ENCODE measurements around the gene TGFBRAP1. TPM values are rescaled to one million over a fixed set of nuclear protein-coding genes. Genes with fewer than 3 reads are reported as not detected.

TGFBRAP1 gene
- total RNA-seq, 4 donors from 2014 or later: 21.0 to 38.7 (median 24.2) TPM

- Histone ChIP-seq H3K27ac (no peak overlapping the region), H3K27me3 (no peaks in the 10 kb centered on the region), H3K9me3 (no peaks in the 10 kb centered on the region), H3K36me3 (no peaks in the 10 kb centered on the region), H3K4me3 (no peak overlapping the region), H3K4me1 (peaks cover 0 to 3% of the 10 kb centered on the region in 2 donors)
- TF ChIP-seq CTCF (IDR thresholded peaks at IDR 0.05): no peak
- TF ChIP-seq POLR2A (IDR thresholded peaks at IDR 0.05): no peak
- no peak for DNase-seq
- intact Hi-C loops (cut with DNase I; ENCODE audit: low total_unique reads): no loop called here
Observed at GRCh38 chr2:105371810-105372209, 42.3 kb upstream of the TGFBRAP1 start.

GRCh38 chr2:105371156-105371555 lies 41.6 kb upstream of the TGFBRAP1 start:
- peaks cover 0 to 3% of the 10 kb centered on the region in 2 donors for H3K4me1 ChIP-seq
- H3K4me3 ChIP-seq: no peak overlapping the region
- no peak for DNase-seq
- H3K36me3 ChIP-seq: no peaks in the 10 kb centered on the region
- intact Hi-C loops (cut with DNase I; ENCODE audit: low total_unique reads): no loop called here
- H3K27ac ChIP-seq: no peak overlapping the region
- TF ChIP-seq CTCF (IDR thresholded peaks at IDR 0.05): no peak
- no peak for TF ChIP-seq POLR2A (IDR thresholded peaks at IDR 0.05)
- no peaks in the 10 kb centered on the region for H3K27me3 ChIP-seq
- no peaks in the 10 kb centered on the region for H3K9me3 ChIP-seq

GRCh38 chr2:105369777-105370690 lies 40.5 kb upstream of the TGFBRAP1 start:
- peak; percentile 84 to 85 for DNase-seq
- Histone ChIP-seq H3K4me3 (no peak overlapping the region), H3K4me1 (peaks cover 0 to 1% of the 10 kb centered on the region in 2 donors), H3K27me3 (no peaks in the 10 kb centered on the region), H3K9me3 (no peaks in the 10 kb centered on the region), H3K27ac (no peak overlapping the region), H3K36me3 (no peaks in the 10 kb centered on the region)
- TF ChIP-seq CTCF (IDR thresholded peaks at IDR 0.05) (peak; percentile 90 to 94 (median 91)), POLR2A (IDR thresholded peaks at IDR 0.05) (no peak)
- intact Hi-C loops (cut with DNase I; ENCODE audit: low total_unique reads): loop anchor here (5.0 kb wide), 1 partner anchor 152 kb away; no protein-coding TSS in a partner anchor

GRCh38 chr2:105368759-105369408 lies 39.3 kb upstream of the TGFBRAP1 start:
- H3K27ac ChIP-seq: no peak overlapping the region
- DNase-seq: no peak
- TF ChIP-seq CTCF (IDR thresholded peaks at IDR 0.05) (no peak), POLR2A (IDR thresholded peaks at IDR 0.05) (no peak)
- no peaks in the 10 kb centered on the region for H3K27me3 ChIP-seq
- H3K36me3 ChIP-seq: no peaks in the 10 kb centered on the region
- H3K4me1 ChIP-seq: peaks cover 0 to 3% of the 10 kb centered on the region in 2 donors
- intact Hi-C loops (cut with DNase I; ENCODE audit: low total_unique reads): loop anchor here (5.0 kb wide), 1 partner anchor 153 kb away; no protein-coding TSS in a partner anchor
- no peaks in the 10 kb centered on the region for H3K9me3 ChIP-seq
- no peak overlapping the region for H3K4me3 ChIP-seq

- TF ChIP-seq POLR2A (IDR thresholded peaks at IDR 0.05) (no peak), CTCF (IDR thresholded peaks at IDR 0.05) (no peak)
- no peak overlapping the region for H3K4me3 ChIP-seq
- no peaks in the 10 kb centered on the region for H3K27me3 ChIP-seq
- H3K9me3 ChIP-seq: no peaks in the 10 kb centered on the region
- H3K4me1 ChIP-seq: peaks cover 0 to 3% of the 10 kb centered on the region in 2 donors
- intact Hi-C loops (cut with DNase I; ENCODE audit: low total_unique reads): loop anchor here (5.0 kb wide), 1 partner anchor 157 kb away; no protein-coding TSS in a partner anchor
- H3K36me3 ChIP-seq: no peaks in the 10 kb centered on the region
- no peak for DNase-seq
- no peak overlapping the region for H3K27ac ChIP-seq
Observed at GRCh38 chr2:105365206-105365605, 35.7 kb upstream of the TGFBRAP1 start.

Measured in uterus (tissue), 4 donors.